HEK293T (cell line): ENCODE data around the gene NPAS3.

Experiments used
- CTCF ChIA-PET: fragments of 350-600 bp; formaldehyde crosslinking; extraction: SDS; loops from one replicate; lab custom pipeline; 2021; ENCODE audit warnings: antibody characterized with exemption, inconsistent platforms; lab: Yijun Ruan, JAX
- POLR2A ChIA-PET: fragments of 350-600 bp; formaldehyde crosslinking; extraction: SDS; loops from one replicate; lab custom pipeline; 2020; ENCODE audit warnings: antibody characterized with exemption, inconsistent platforms; lab: Yijun Ruan, JAX
- DNase-seq: peaks from one replicate; pipeline ENCODE4 v3.0.0; 2012; ENCODE audit warnings: mixed read lengths; ENCODE audit errors: extremely low spot score
- ARNT ChIP-seq: fragments of 450-650 bp; IDR thresholded peaks from 2 replicates; pipeline ENCODE4 v1.6.1; 2017; ENCODE audit warnings: mild to moderate bottlenecking
- BHLHE40 ChIP-seq: fragments of 450-650 bp; IDR thresholded peaks from 2 replicates; pipeline ENCODE4 v1.6.1; 2016; ENCODE audit warnings: mild to moderate bottlenecking, moderate library complexity, borderline replicate concordance
- CTBP1 ChIP-seq: fragments of 450-650 bp; IDR thresholded peaks from 2 replicates; pipeline ENCODE4 v1.6.1; 2016; ENCODE audit warnings: borderline replicate concordance
- ELF4 ChIP-seq: fragments of 450-650 bp; IDR thresholded peaks from 2 replicates; pipeline ENCODE4 v1.6.1; 2017; ENCODE audit warnings: antibody characterized with exemption
- FOXA1 ChIP-seq: fragments of 450-650 bp; IDR thresholded peaks from 2 replicates; pipeline ENCODE4 v1.6.1; 2016; ENCODE audit warnings: mild to moderate bottlenecking
- FOXK2 ChIP-seq: fragments of 450-650 bp; IDR thresholded peaks from 2 replicates; pipeline ENCODE4 v1.6.1; 2016; ENCODE audit warnings: mild to moderate bottlenecking
- FOXM1 ChIP-seq: fragments of 450-650 bp; IDR thresholded peaks from 2 replicates; pipeline ENCODE4 v1.6.1; 2017; ENCODE audit warnings: mild to moderate bottlenecking, borderline replicate concordance
- HDGF ChIP-seq: fragments of 450-650 bp; IDR thresholded peaks from 2 replicates; pipeline ENCODE4 v1.6.1; 2017; ENCODE audit warnings: antibody characterized with exemption, borderline replicate concordance
- L3MBTL2 ChIP-seq: fragments of 450-650 bp; conservative IDR thresholded peaks from 2 replicates; pipeline ENCODE4 v1.6.1; 2016; ENCODE audit warnings: mild to moderate bottlenecking
- LEF1 ChIP-seq: fragments of 450-650 bp; IDR thresholded peaks from 2 replicates; pipeline ENCODE4 v1.6.1; 2017; ENCODE audit warnings: mild to moderate bottlenecking, borderline replicate concordance
- NFRKB ChIP-seq: fragments of 450-650 bp; IDR thresholded peaks from 2 replicates; pipeline ENCODE4 v1.6.1; 2016; ENCODE audit warnings: mild to moderate bottlenecking, moderate library complexity
- SP1 ChIP-seq: fragments of 450-650 bp; IDR thresholded peaks from 2 replicates; pipeline ENCODE4 v1.6.1; 2017
- SUZ12 ChIP-seq: fragments of 450-650 bp; IDR thresholded peaks from 2 replicates; pipeline ENCODE4 v1.6.1; 2016; ENCODE audit warnings: mild to moderate bottlenecking
- TARDBP ChIP-seq: fragments of 450-650 bp; IDR thresholded peaks from 2 replicates; pipeline ENCODE4 v1.6.1; 2016
- ZNF384 ChIP-seq: fragments of 450-650 bp; IDR thresholded peaks from 2 replicates; pipeline ENCODE4 v1.6.1; 2016
- TF ChIP-seq, protein P1 (sequence below): fragments of 450-650 bp; IDR thresholded peaks from 2 replicates; pipeline ENCODE4 v1.6.1; 2016

Gene NPAS3

DNA sequence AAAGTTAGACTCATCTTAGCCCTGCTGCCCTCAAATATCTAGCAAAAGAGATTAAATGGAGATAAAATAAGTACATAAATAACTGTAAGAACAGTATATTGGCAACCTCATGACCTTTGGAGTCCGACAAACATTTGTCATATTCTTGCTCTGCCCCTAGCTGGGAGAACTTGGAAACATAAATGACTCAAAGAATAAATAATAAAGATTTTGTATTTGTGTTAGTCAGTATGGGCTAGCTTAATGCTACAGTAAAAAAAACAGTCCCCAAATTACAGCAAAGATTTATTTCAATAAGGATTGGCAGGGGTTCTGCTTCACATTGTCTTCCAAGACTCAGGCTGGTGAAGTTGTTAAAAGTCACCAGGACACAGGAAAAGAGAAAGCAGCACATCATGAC, 791.5 kb downstream of the NPAS3 start:
- TF ChIP-seq LEF1 = no peak
- TF ChIP-seq CTBP1 = no peak
- TF ChIP-seq TARDBP = no peak
- TF ChIP-seq BHLHE40 = no peak
- no peak for TF ChIP-seq HDGF
- TF ChIP-seq SP1 = no peak
- TF ChIP-seq SUZ12 = no peak
- TF ChIP-seq FOXM1 = no peak
- TF ChIP-seq ZNF384 = no peak
- no peak for TF ChIP-seq FOXK2
- no peak for TF ChIP-seq NFRKB
- no peak for TF ChIP-seq L3MBTL2
- DNase-seq = no peak
- CTCF ChIA-PET = no interaction called here
- POLR2A ChIA-PET = no interaction called here

DNA sequence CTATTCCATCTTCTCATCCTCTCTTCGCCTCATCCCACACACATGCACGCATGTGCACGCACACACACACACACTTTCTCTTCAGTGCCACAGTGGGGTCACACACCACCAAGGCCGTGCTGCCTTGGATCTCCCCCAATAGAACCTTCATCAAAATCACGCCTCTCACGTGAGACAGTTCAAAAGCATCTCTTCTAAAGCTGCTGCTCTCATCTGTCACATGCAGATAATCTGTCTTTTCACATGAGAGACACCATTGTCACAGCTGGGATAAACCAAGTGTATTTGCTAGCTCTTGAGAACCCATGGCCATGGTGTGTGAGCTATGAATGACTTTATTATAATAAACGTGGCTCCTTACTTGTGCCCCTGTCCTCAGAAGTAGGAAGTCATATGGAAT, 793.5 kb downstream of the NPAS3 start:
- CTCF ChIA-PET = interaction anchor here (0.5 to 0.6 kb wide), 2 partner anchors 35 to 775 kb away, joined by 3 read pairs; no protein-coding TSS in a partner anchor
- DNase-seq = no peak
- TF ChIP-seq HDGF (no peak), ZNF384 (no peak), CTBP1 (no peak)
- POLR2A ChIA-PET = no interaction called here

DNA sequence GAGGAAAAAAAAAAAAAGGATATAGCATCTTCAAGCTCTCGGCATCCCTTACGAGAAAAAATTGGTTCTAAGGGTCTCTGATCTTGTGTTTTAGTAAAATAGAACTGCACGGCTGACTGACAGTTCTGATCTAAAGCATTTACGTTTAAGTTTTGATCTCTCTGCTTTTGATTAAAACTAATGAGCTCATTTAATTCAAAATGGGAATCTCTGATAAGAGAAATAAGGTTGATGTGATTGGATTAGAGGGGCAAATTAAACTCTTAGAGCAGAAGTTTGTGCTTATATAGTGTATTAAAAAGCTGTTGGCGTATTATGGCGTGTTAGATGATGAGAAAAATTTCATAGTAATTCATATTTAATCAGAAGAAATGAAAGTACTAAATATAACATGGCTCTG, 794.6 kb downstream of the NPAS3 start:
- CTCF ChIA-PET = no interaction called here
- TF ChIP-seq FOXM1 (no peak), CTBP1 (no peak), SP1 (no peak), FOXK2 (no peak), FOXA1 (no peak), ARNT (no peak), SUZ12 (no peak), LEF1 (no peak), TARDBP (no peak), HDGF (no peak), BHLHE40 (no peak)
- TF ChIP-seq, protein P1, sequence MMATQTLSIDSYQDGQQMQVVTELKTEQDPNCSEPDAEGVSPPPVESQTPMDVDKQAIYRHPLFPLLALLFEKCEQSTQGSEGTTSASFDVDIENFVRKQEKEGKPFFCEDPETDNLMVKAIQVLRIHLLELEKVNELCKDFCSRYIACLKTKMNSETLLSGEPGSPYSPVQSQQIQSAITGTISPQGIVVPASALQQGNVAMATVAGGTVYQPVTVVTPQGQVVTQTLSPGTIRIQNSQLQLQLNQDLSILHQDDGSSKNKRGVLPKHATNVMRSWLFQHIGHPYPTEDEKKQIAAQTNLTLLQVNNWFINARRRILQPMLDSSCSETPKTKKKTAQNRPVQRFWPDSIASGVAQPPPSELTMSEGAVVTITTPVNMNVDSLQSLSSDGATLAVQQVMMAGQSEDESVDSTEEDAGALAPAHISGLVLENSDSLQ = no peak
- no peak for DNase-seq
- POLR2A ChIA-PET = no interaction called here

DNA sequence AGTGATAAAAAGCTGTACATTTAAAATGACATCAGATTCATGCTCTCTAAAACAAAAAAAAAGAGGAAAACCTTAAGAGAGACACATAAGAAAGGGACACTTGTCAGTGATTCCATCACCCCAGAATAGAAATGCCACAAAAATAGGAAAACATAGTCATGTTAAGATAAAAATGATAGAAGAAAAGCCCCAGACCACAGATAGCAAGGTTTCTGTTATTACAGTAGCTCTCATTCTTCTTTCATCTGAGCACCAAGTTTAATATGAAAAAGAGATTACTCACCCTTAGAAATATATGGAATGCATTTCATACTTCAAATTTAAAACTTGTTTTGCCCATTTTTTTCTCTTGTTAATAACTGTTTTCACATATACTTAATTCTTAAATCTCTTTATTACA, 795.0 kb downstream of the NPAS3 start:
- TF ChIP-seq, protein P1 = no peak
- TF ChIP-seq FOXM1 (no peak), ARNT (no peak), ZNF384 (no peak)
- no peak for DNase-seq
- CTCF ChIA-PET = interaction anchor here (0.7 kb wide), 1 partner anchor 61 kb away, joined by 4 read pairs; no protein-coding TSS in a partner anchor
- POLR2A ChIA-PET = no interaction called here

DNA sequence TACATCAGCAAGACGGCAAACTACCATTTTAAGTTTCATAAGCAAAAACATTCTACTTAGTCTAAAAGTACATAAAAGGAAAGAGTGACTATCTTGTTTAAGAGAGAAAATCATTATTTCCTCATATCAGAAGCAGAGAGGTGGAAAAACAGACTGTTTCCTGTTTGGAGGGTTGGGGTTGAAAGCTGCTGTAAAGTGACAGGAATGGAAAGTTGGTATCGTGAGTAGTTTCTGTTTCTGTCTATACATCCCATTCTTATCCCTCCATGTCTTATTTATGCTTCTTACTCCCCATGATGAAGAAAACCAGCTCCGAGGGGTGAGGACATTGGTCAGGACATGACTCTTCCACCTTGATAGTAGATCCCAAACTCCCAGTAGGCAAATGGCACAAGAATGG, 795.7 kb downstream of the NPAS3 start:
- CTCF ChIA-PET = no interaction called here
- TF ChIP-seq SUZ12 (no peak), TARDBP (no peak), NFRKB (no peak), BHLHE40 (no peak), L3MBTL2 (no peak), FOXM1 (no peak), SP1 (no peak), CTBP1 (no peak)
- POLR2A ChIA-PET = no interaction called here
- DNase-seq = no peak

DNA sequence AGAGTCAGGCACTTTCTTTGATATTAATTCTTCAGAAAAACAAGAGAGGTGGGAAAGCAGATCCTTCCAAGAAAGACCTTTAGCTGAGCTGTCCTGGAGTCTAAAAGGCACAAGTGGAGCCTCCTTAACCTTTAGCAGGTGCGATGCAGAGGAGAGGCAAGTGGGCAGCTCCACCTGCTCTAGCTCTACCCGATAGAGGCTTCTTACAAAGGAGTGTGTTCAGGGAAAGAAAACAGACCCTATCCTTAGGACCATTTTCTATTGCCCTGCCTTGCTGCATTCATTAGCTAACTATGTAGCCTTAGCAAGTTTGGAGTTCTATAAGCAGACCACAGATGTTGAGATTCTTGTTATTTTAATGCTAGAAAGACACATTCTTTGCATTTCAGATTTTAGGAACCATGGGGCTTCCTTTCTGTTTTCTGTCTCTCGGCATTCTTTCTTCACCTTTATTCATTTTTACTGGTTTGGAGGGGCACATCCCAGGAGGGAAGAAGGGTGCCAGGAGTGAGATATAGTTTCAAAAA, 797.7 kb downstream of the NPAS3 start:
- ChIA-PET POLR2A (no interaction called here), CTCF (interaction anchor here (0.6 to 0.8 kb wide), 2 partner anchors 37 to 57 kb away, joined by 3 to 4 read pairs; no protein-coding TSS in a partner anchor)
- DNase-seq = no peak
- TF ChIP-seq ZNF384 (no peak), FOXK2 (no peak), CTBP1 (no peak), FOXA1 (no peak), FOXM1 (no peak), BHLHE40 (no peak), ELF4 (no peak), HDGF (no peak), LEF1 (no peak), NFRKB (no peak), SP1 (no peak), ARNT (no peak)
- TF ChIP-seq, protein P1 = no peak

DNA sequence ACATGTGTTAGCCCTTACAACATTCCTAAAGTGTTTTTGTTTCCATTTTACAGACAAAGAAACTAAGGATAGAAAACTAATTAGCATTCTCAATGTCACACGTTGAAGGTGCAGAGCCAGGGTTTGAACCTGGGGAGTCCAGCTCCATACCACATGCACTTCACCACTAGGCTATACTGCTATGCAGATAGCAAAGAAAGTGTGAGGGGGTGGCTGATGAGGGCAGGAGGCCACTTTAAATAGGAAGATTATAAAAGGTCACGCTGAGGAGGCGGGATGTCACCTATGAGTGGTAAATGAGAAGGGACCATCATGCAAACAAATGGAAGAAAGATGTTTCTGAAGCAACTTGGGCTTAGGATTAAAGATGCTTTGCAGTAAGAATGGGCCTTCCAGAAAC, 798.3 kb downstream of the NPAS3 start:
- ChIA-PET CTCF (interaction anchor here (0.8 kb wide), 1 partner anchor 56 kb away, joined by 3 read pairs; no protein-coding TSS in a partner anchor), POLR2A (no interaction called here)

More for the DNA sequence above, 798.3 kb downstream of the NPAS3 start:
- no peak for DNase-seq
- TF ChIP-seq, protein P1 = no peak
- TF ChIP-seq ELF4 = no peak
- no peak for TF ChIP-seq L3MBTL2
- no peak for TF ChIP-seq SUZ12
